Dermis blood vessel endothelial cell (primary cell): Measurements from ENCODE around the gene TPTE. TPM values are rescaled to one million over a fixed set of nuclear protein-coding genes. Genes with fewer than 3 reads are reported as not detected.
"Not testable (repeated sequence)": the region's sequence is repeated elsewhere in the genome, so short reads cannot be mapped to it uniquely, and the experiment has no call there.

ENCODE experiments used
- DNase-seq: peaks from one replicate; pipeline ENCODE4 v3.0.0; 2010
- total RNA-seq: library from RNA; depleted of rRNA; stranded (reverse); fragments of >200 nt; gene quantifications from 2 replicates; pipeline ENCODE4 v1.2.3, GENCODE V29; 2014

The TPTE gene
- total RNA-seq = not detected in 2 replicates

- no peak for DNase-seq
Measured at GRCh38 chr21:10521091-10521598, at the start of gene TPTE. Gene TPTE, plus strand, starts transcription at chr21:10521583. Its CDS starts 17,141 bp downstream, at chr21:10538724.

GRCh38 chr21:10471999-10472398 lies 49.4 kb upstream of the TPTE start:
- not testable (repeated sequence) for DNase-seq

GRCh38 chr21:10477794-10478193 lies 43.6 kb upstream of the TPTE start:
- DNase-seq = not testable (repeated sequence)

- DNase-seq = not testable (repeated sequence)
Measured at GRCh38 chr21:10479875-10480274, 41.5 kb upstream of the TPTE start.

GRCh38 chr21:10484864-10485263 lies 36.5 kb upstream of the TPTE start:
- DNase-seq = not testable (repeated sequence)

GRCh38 chr21:10490453-10490852 lies 30.9 kb upstream of the TPTE start:
- not testable (repeated sequence) for DNase-seq

- DNase-seq = no peak
Measured at GRCh38 chr21:10511116-10511515, 10.3 kb upstream of the TPTE start.

- DNase-seq = not testable (repeated sequence)
Measured at GRCh38 chr21:10516889-10517288, 4.5 kb upstream of the TPTE start.

- not testable (repeated sequence) for DNase-seq
Measured at GRCh38 chr21:10517904-10518303, 3.5 kb upstream of the TPTE start.

- DNase-seq = not testable (repeated sequence)
Measured at GRCh38 chr21:10521835-10522500, 585 bp downstream of the TPTE start.

- DNase-seq = no peak
Measured at GRCh38 chr21:10539956-10540355, 18.6 kb downstream of the TPTE start.

GRCh38 chr21:10544376-10544775 lies 23.0 kb downstream of the TPTE start:
- not testable (repeated sequence) for DNase-seq

- DNase-seq = not testable (repeated sequence)
Measured at GRCh38 chr21:10547868-10548267, 26.5 kb downstream of the TPTE start.

- not testable (repeated sequence) for DNase-seq
Measured at GRCh38 chr21:10548331-10548954, 27.1 kb downstream of the TPTE start.

- DNase-seq = not testable (repeated sequence)
Measured at GRCh38 chr21:10570803-10571202, 49.4 kb downstream of the TPTE start.

- not testable (repeated sequence) for DNase-seq
Measured at GRCh38 chr21:10574531-10575310, 53.3 kb downstream of the TPTE start.

GRCh38 chr21:10575311-10575667 lies 53.9 kb downstream of the TPTE start:
- DNase-seq = no peak

- not testable (repeated sequence) for DNase-seq
Measured at GRCh38 chr21:10578910-10579309, 57.5 kb downstream of the TPTE start.

GRCh38 chr21:10589115-10589514 lies 67.7 kb downstream of the TPTE start:
- DNase-seq = not testable (repeated sequence)

GRCh38 chr21:10607074-10607473 lies 85.7 kb downstream of the TPTE start:
- DNase-seq = not testable (repeated sequence)

- not testable (repeated sequence) for DNase-seq
Measured at GRCh38 chr21:10614285-10614684, 92.9 kb downstream of the TPTE start.

- not testable (repeated sequence) for DNase-seq
Measured at GRCh38 chr21:10616061-10616460, 94.7 kb downstream of the TPTE start.

GRCh38 chr21:10616535-10616934 lies 95.2 kb downstream of the TPTE start:
- no peak for DNase-seq
